Dermis microvascular lymphatic vessel endothelial cell (primary cell): ENCODE data around the gene CELA2B. TPM values are rescaled to one million over a fixed set of nuclear protein-coding genes. Genes with fewer than 3 reads are reported as not detected.
"Not testable (repeated sequence)": the region's sequence is repeated elsewhere in the genome, so short reads cannot be mapped to it uniquely, and the experiment has no call there.

ENCODE experiments used
- DNase-seq, 2 donors: peaks; one replicate each; pipeline versions ENCODE4 v3.0.0 to v3.0.0-alpha.2; 2010; ENCODE audit warnings: low read depth in 2 of 2
- total RNA-seq: library from RNA; depleted of rRNA; stranded (reverse); fragments of >200 nt; gene quantifications from 2 replicates; pipeline ENCODE4 v1.2.1, GENCODE V29; 2014

Gene CELA2B
- total RNA-seq, 1 donor from 2014 or later, result not detected

GRCh38 chr1:15444468-15445389 is 31.2 kb upstream of the CELA2B start:
- no peak for DNase-seq

GRCh38 chr1:15445390-15446122 is 30.3 kb upstream of the CELA2B start:
- no peak for DNase-seq

GRCh38 chr1:15446212-15446611 is 29.7 kb upstream of the CELA2B start:
- DNase-seq, result no peak

GRCh38 chr1:15448877-15449462 is 26.9 kb upstream of the CELA2B start:
- DNase-seq, result no peak

- no peak for DNase-seq
Observed at GRCh38 chr1:15449567-15449966, 26.3 kb upstream of the CELA2B start.

GRCh38 chr1:15451014-15451722 is 24.7 kb upstream of the CELA2B start:
- no peak for DNase-seq

- no peak for DNase-seq
Observed at GRCh38 chr1:15452216-15452615, 23.7 kb upstream of the CELA2B start.

- no peak for DNase-seq
Observed at GRCh38 chr1:15452866-15453571, 22.9 kb upstream of the CELA2B start.

- DNase-seq, result no peak
Observed at GRCh38 chr1:15453734-15454133, 22.2 kb upstream of the CELA2B start.

- no peak for DNase-seq
Observed at GRCh38 chr1:15454256-15454655, 21.6 kb upstream of the CELA2B start.

- no peak for DNase-seq
Observed at GRCh38 chr1:15455522-15455921, 20.4 kb upstream of the CELA2B start.

- no peak for DNase-seq
Observed at GRCh38 chr1:15456313-15456954, 19.5 kb upstream of the CELA2B start, which contains the start of gene CELA2A. TSS of gene CELA2A (plus strand) at chr1:15456732. CDS start at chr1:15456754, 22 bp downstream.

GRCh38 chr1:15457585-15457984 is 18.3 kb upstream of the CELA2B start:
- DNase-seq, result no peak

- not testable (repeated sequence) for DNase-seq
Observed at GRCh38 chr1:15458388-15458787, 17.5 kb upstream of the CELA2B start.

- DNase-seq, result no peak
Observed at GRCh38 chr1:15459771-15460707, 15.9 kb upstream of the CELA2B start.

GRCh38 chr1:15460708-15461095 is 15.2 kb upstream of the CELA2B start:
- peak in 1 of 2 donors; percentile 7 for DNase-seq

- not testable (repeated sequence) for DNase-seq
Observed at GRCh38 chr1:15463064-15463800, 12.7 kb upstream of the CELA2B start.

- not testable (repeated sequence) for DNase-seq
Observed at GRCh38 chr1:15463926-15464322, 12.0 kb upstream of the CELA2B start.
